WI38 (cell line): ENCODE measurements around the gene TMEM259.

Experiments
- H3K4me3 ChIP-seq: 2 replicates; pipeline ENCODE4 v1.5.1; 2011; ENCODE audit warnings: low read depth, mild to moderate bottlenecking, control low read depth, low read length
- CTCF ChIP-seq: IDR thresholded peaks from 2 replicates; pipeline ENCODE4 v1.5.1; 2012; ENCODE audit warnings: low read depth, mild to moderate bottlenecking, control low read depth, low read length

Gene TMEM259

GRCh38 chr19:962683-963400 is 58.1 kb downstream of the TMEM259 start:
- H3K4me3 ChIP-seq = no peak overlapping the region
- no peak for TF ChIP-seq CTCF

- TF ChIP-seq CTCF = no peak
- no peak overlapping the region for H3K4me3 ChIP-seq
Measured at GRCh38 chr19:961866-962620, 58.9 kb downstream of the TMEM259 start.

- H3K4me3 ChIP-seq = no peak overlapping the region
- no peak for TF ChIP-seq CTCF
Measured at GRCh38 chr19:960601-960938, 60.4 kb downstream of the TMEM259 start.

GRCh38 chr19:960020-960419 is 60.9 kb downstream of the TMEM259 start:
- H3K4me3 ChIP-seq = no peak overlapping the region
- no peak for TF ChIP-seq CTCF
